GM23338 (cell line): ENCODE data around the gene CIAO3.

Experiments
- CREB1 ChIP-seq: fragments of 250-450 bp; sonication (Bioruptor Pico); IDR thresholded peaks from 2 replicates; pipeline ENCODE4 v1.5.0; 2020; ENCODE audit warnings: low read depth, mild to moderate bottlenecking, moderate library complexity
- EZH2 ChIP-seq: fragments of 200-600 bp; sonication (generic); IDR thresholded peaks from one replicate; pipeline ENCODE4 v1.8.0; 2017; ENCODE audit warnings: antibody characterized with exemption, mild to moderate bottlenecking, low read depth; ENCODE audit not compliant: unreplicated experiment
- EZH2phosphoT487 ChIP-seq: fragments of 200-600 bp; sonication (generic); IDR thresholded peaks from one replicate; pipeline ENCODE4 v1.8.1; 2018; ENCODE audit warnings: antibody characterized with exemption; ENCODE audit not compliant: unreplicated experiment
- JUNB ChIP-seq: IDR thresholded peaks from one replicate; pipeline ENCODE4 v1.6.1; 2016; ENCODE audit warnings: antibody characterized with exemption; ENCODE audit not compliant: unreplicated experiment
- POLR2AphosphoS5 ChIP-seq: IDR thresholded peaks from 2 replicates; pipeline ENCODE4 v1.6.1; 2016; ENCODE audit warnings: antibody characterized with exemption, low read depth
- REST ChIP-seq: IDR thresholded peaks from one replicate; pipeline ENCODE4 v1.6.1; 2018; ENCODE audit warnings: antibody characterized with exemption; ENCODE audit not compliant: unreplicated experiment
- ZNF114 ChIP-seq: fragments of 250-450 bp; sonication (Bioruptor Pico); IDR thresholded peaks from 2 replicates; pipeline ENCODE4 v1.5.0; 2020; ENCODE audit warnings: mild to moderate bottlenecking, moderate library complexity
- TF ChIP-seq, protein P1 (sequence below), 2 experiments: fragments of 200-600 bp in 1 of 2; sonication (generic) in 1 of 2; conservative IDR thresholded peaks; 2 replicates each; pipeline versions ENCODE4 v1.5.1 to v1.6.1; 2016 to 2017; ENCODE audit warnings: antibody characterized with exemption in 2 of 2, low read depth in 2 of 2, mild to moderate bottlenecking in 2 of 2, moderate library complexity in 1 of 2

DNA sequence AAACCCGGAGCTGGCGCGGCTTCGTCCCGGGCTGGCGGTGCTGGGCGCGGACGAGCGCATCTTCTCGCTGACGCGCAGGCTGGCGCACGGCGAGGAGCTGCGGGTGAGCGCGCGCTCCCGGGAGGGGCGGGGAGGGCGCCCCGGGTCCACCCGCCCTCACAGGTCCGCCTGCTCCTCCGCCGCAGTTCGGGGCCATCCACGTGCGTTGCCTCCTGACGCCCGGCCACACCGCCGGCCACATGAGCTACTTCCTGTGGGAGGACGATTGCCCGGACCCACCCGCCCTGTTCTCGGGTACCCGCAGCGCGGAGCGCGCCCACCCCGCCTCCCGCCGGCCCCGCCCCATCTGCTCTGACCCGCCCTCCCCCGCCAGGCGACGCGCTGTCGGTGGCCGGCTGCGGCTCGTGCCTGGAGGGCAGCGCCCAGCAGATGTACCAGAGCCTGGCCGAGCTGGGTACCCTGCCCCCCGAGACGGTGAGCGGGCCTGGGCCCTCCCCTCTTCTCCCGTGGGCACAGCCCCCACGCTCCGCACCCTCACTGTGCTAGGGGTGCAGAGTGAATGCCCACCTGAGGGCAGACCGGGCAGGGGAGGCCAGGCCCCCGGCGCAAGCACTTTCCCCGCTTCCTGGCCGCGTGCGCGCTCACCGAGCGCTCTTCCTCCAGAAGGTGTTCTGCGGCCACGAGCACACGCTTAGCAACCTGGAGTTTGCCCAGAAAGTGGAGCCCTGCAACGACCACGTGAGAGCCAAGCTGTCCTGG, 12.5 kb downstream of the CIAO3 start:
- TF ChIP-seq, protein P1, sequence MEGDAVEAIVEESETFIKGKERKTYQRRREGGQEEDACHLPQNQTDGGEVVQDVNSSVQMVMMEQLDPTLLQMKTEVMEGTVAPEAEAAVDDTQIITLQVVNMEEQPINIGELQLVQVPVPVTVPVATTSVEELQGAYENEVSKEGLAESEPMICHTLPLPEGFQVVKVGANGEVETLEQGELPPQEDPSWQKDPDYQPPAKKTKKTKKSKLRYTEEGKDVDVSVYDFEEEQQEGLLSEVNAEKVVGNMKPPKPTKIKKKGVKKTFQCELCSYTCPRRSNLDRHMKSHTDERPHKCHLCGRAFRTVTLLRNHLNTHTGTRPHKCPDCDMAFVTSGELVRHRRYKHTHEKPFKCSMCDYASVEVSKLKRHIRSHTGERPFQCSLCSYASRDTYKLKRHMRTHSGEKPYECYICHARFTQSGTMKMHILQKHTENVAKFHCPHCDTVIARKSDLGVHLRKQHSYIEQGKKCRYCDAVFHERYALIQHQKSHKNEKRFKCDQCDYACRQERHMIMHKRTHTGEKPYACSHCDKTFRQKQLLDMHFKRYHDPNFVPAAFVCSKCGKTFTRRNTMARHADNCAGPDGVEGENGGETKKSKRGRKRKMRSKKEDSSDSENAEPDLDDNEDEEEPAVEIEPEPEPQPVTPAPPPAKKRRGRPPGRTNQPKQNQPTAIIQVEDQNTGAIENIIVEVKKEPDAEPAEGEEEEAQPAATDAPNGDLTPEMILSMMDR (conservative IDR thresholded peaks at IDR 0.05; ENCODE audit: low read depth in 2 of 2): no peak
- no peak for TF ChIP-seq EZH2
- TF ChIP-seq CREB1: no peak
- TF ChIP-seq EZH2phosphoT487: no peak
- peak; percentile 67; the same call in 1 of the 2 replicates for TF ChIP-seq POLR2AphosphoS5
- TF ChIP-seq ZNF114 (CRISPR knock-in tag): no peak
- TF ChIP-seq JUNB: no peak
- TF ChIP-seq REST: no peak
